ENCODE data around the gene ALKBH6. TPM values are rescaled to one million over a fixed set of nuclear protein-coding genes. Genes with fewer than 3 reads are reported as not detected.
"Not testable (repeated sequence)": the region's sequence is repeated elsewhere in the genome, so short reads cannot be mapped to it uniquely, and the experiment has no call there.

The ALKBH6 gene
- 38.3 and 43.4 TPM in 2 replicates for total RNA-seq (2014; rRNA removed; shearing (Covaris generic))

DNA sequence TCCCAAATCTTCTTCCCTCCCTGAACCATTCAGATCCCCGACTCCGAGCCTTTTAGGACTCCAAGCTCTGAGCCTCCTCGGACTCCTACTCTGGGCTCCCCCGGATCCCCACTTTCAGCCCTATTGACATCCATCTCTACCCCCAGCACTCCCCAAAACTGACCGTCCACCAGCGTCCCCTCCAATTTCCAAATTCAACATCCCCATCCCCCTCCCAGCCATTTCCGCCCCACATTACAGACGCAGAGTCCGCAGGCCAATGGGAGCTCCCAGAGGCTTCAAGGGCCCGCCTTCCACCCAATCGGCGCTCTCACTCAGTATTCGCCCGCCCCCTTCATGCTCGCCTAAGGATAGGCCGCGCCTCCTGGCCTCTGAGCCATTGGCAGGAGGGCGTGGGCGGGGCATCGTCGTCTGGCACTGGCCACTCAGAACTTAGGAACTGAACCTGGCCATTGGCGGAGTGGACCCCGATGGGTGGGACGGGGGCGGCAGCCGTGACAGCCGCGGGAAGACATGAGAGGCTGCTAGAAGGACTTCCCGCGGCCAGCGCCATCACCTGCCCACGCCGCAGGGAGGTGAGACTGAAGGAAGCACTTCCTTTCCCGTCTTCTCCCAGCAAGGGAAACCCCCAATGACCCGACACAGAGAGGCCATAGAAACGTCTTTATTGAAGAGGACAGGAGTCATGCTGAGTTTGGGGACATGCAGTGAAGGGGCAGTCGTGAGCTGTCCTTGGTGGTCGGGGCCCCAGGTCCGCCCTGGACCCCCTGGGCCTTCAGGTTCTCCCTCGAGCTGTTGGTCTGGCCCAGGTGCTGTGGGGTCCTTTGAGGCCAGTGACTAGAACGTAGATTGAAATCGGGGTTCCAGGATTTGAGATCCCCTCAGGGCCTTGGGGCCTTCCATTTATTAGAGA is at the start of gene ALKBH6:
Gene ALKBH6, minus strand, starts transcription at position 202 of the 913 bp plus-strand sequence. CDS start 816 bp downstream, outside the sequence.
- peak; percentile 99 for DNase-seq (ENCODE audit: low spot score)

DNA sequence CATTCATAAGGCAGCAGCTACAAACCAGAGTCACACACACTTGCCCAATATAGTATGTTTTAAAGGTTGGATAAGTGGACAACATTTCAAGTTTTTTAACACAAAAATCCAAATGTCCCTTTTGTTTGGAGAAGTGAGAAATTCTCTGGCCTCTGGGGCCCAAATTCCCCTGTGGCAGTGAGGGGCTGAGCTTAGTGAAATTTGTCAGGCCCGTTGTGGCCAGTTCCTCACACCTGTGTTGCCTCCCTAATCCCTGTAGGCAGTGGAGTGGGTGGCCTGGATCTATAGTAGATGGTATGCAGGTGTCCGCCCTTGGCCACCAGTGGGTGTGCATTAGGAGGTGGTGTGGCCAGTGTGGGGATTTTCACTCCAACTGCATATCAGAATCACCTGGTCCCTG is 47.4 kb upstream of the ALKBH6 start:
- no peak for DNase-seq (ENCODE audit: low spot score)

DNA sequence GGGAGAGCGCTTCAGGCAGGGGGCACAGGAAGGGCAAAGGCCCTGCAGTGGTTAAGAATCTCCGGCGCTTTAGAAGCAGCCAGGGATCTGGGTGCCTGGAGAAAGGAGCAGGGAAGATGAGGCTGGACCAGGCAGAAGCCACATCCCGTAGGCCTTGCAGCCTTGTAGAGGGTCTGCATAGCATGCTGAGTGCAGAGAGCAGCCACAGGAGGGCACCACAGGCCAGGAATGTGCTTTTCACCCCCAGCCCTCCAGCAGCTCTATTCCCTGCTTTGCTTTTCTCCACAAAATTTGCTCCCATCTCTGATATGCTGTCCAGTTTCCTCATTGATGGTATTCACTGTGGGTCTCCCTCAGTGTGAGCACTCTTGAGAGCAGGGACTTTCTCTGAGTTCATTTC is 46.4 kb upstream of the ALKBH6 start:
- DNase-seq (ENCODE audit: low spot score) = peak; percentile 51

GRCh38 chr19:36059180-36059910 is 45.3 kb upstream of the ALKBH6 start:
- DNase-seq (ENCODE audit: low spot score) = no peak

GRCh38 chr19:36058481-36059179 is 44.6 kb upstream of the ALKBH6 start:
- no peak for DNase-seq (ENCODE audit: low spot score)

- peak; percentile 93 for DNase-seq (ENCODE audit: low spot score)
Measured at GRCh38 chr19:36054733-36055686, 41.0 kb upstream of the ALKBH6 start, which contains the start of gene WDR62. Gene WDR62, plus strand, starts transcription at chr19:36054897. Its CDS starts 75 bp downstream, at chr19:36054972.

DNA sequence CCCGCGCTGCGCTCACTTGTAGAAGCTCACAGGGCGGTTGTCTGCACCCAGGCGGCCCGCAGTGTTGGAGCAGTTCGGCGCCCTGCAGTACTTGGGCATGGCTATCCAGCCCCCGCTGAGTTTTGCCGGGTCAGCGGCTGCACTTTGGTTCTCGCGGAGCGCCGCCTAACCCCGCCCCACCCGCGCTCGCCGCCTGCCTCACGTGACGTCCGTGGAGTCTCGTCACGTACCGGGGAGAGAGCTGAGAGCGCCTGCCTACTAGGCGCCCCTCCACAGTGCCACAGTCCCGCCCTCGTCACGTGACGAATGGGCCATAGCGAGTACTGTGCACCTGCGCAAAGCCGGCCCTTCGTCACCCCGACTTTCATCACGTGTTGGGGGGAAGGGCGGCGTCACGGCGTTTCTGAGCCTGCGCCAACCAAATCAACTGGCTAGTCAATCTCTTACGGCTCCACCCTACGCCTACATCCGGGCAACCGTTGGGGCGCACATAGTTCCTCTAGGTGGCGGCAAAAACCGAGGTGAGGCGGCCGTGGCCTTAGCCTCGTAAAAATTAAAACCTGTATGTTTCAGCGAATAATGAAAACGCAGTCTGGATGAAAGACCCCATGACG is 40.2 kb upstream of the ALKBH6 start, which contains the start of gene THAP8:
Gene THAP8, minus strand, starts transcription at position 167 of the 614 bp plus-strand sequence. Its CDS starts 68 bp downstream, at position 99.
- peak; percentile 99 for DNase-seq (ENCODE audit: low spot score)

- DNase-seq (ENCODE audit: low spot score) = no peak
Measured at GRCh38 chr19:36051637-36052036, 37.6 kb upstream of the ALKBH6 start.

- DNase-seq (ENCODE audit: low spot score) = no peak
Measured at GRCh38 chr19:36051236-36051635, 37.2 kb upstream of the ALKBH6 start.

- peak; percentile 31 for DNase-seq (ENCODE audit: low spot score)
Measured at GRCh38 chr19:36049080-36049698, 35.2 kb upstream of the ALKBH6 start.

DNA sequence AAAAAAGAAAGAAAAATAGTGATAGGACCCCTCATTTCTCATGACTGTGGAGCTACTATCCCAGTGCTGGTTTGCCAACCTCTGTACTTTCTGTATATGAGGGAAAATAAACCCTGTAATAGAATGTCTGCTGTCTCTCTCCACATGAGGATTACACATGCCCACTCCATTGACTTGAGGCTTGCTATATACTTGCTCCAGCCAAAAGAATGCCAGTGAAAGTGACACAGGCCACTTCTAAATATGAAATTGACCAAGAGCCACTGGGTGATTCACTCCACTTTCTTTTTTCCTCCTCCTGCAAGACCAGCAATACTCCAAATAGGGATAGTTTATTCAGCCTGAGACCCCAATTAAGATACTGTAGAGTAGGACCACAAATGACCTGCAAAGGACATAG is 33.8 kb upstream of the ALKBH6 start:
- no peak for DNase-seq (ENCODE audit: low spot score)

- no peak for DNase-seq (ENCODE audit: low spot score)
Measured at GRCh38 chr19:36046443-36047050, 32.5 kb upstream of the ALKBH6 start.

DNA sequence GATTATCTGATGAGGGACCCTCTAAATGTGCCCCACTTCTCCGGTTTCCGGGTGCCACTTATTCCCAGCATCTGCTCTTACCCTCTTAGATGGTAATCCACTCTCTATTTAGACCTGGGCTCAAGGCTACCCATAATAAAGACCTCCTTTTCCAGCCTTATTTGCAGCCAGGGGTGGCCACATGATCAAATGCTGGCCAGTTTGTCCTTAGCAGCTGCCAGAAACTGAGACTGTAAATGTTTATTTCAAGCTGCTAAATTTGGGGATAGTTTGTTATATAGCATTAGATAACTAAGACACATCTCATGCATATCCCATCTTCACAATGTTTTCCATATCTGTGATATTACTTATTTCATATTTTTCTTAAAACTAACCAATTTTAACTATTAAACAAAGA is 29.9 kb upstream of the ALKBH6 start:
- no peak for DNase-seq (ENCODE audit: low spot score)

DNA sequence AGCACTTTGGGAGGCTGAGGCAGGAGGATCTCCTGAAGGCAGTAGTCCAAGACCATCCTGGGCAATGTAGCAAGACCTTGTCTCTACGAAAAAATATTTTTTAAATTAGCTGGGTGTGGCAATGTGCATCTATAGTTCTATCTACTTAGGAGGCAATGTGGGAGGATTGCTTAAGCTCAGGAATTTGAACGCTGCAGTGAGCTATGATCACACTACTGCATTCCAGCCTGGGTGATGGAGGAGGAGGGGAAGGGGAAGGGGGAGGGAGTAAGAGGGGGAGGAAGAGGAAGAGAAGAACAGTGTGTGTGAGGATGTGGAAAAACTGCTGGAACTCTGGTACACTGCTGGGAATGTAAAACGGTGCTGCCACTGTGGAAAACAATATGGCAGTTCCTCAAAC is 27.8 kb upstream of the ALKBH6 start:
- peak; percentile 83 for DNase-seq (ENCODE audit: low spot score)

DNA sequence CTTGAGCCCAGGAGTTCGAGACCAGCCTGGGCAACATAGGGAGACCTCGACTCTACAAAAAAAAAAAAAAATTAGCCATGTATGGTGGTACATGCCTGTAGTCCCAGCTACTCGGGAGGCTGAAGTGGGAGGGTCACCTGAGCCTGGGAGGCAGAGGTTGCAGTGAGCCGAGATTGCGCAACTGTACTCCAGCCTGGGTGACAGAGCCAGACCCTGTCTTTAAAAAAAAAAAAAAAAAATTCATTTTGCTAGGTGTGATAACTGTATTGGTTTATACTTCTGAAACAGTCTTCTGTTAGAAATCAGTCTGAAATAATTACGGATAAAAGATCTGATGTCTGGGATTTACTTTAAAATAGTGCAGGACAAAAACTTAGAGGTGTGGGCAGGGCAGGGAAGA is 27.1 kb upstream of the ALKBH6 start:
- not testable (repeated sequence) for DNase-seq (ENCODE audit: low spot score)

DNA sequence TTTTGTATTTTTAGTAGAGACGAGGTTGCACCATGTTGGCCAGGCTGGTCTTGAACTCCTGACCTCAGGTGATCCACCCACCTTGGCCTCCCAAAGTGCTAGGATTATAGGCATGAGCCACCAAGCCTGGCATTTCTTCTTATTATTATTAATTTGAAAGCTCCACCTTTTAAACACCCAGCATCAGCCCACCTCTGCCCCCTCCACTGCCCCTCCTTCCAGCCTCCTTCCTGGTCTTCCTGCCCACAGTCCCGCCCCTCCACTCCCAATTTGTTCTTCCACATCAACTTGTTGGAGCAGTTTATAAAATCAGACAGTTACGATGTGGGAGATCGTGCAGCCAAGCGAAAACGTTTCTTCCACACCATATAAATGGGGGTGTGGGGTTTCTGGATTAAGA is 26.5 kb upstream of the ALKBH6 start:
- no peak for DNase-seq (ENCODE audit: low spot score)

DNA sequence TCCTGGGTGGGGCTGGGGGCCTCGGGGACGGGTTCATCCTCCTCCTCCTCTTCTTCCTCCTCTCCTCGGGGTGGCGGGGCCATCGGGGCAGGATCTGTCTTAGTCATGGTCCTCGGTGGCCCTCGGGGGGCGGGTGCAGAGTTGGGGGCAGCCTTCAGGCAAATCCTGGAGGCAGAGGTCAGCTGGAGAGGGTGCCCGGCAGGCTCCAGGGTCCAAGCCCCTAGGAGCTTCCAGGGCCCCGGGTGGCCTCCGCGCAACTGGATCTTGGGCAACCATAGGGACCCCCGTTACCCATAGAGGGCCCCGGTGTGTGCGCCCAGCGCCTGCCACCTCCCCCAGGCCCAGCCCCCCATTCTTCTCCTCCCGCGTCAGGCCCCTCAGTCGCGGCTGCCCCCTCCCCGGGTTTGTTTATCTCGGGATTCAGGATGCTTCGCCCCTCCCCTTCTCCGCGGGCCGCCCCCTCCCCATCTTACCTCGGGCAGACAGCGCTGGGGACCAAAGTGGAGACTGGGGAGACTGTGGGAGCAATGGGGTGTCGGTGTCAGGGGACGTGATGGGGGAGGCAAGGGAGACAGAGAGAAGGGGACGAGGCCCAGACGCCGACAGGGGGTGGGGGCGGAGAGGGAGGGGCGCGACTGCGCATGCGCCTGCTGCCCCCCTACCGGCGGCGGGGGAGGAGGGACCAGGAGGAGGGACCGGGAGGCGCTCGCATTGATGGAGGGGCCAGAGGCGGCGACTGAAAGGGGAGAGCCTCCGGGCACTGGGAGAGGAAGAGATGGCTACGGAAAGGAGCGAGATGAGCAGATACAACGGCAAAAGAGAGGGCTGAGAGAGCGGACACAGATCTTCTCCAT is 18.5 kb upstream of the ALKBH6 start, which contains the start of gene CLIP3:
Gene CLIP3, minus strand, starts transcription at position 623 of the 854 bp plus-strand sequence. Its CDS starts 516 bp downstream, at position 107.
- peak; percentile 65 for DNase-seq (ENCODE audit: low spot score)

GRCh38 chr19:36031308-36031707 is 17.3 kb upstream of the ALKBH6 start:
- no peak for DNase-seq (ENCODE audit: low spot score)
